GM06990 (cell line): ENCODE data around the gene PI3.

Experiments used
- DNase-seq: peaks from one replicate; pipeline ENCODE4 v3.0.0-alpha.2; 2011; ENCODE audit not compliant: insufficient read length; ENCODE audit errors: extremely low read depth
- H3K27me3 ChIP-seq: replicated peaks from 2 replicates; pipeline ENCODE4 v1.6.0; 2011; ENCODE audit warnings: low read length; ENCODE audit not compliant: control insufficient read depth, insufficient read depth
- H3K36me3 ChIP-seq: 2 replicates; pipeline ENCODE4 v1.5.1; 2011; ENCODE audit warnings: low read length; ENCODE audit not compliant: control insufficient read depth, insufficient read depth
- H3K4me3 ChIP-seq: replicated peaks from 2 replicates; pipeline ENCODE4 v1.5.1; 2011; ENCODE audit warnings: low read depth, mild to moderate bottlenecking, control low read depth, low read length
- TF ChIP-seq, protein P1 (sequence below): IDR thresholded peaks from 2 replicates; pipeline ENCODE4 v1.5.1; 2011; ENCODE audit warnings: low read length, control low read depth, mild to moderate bottlenecking, inconsistent platforms; ENCODE audit not compliant: insufficient read depth, poor library complexity, severe bottlenecking

The PI3 gene

DNA sequence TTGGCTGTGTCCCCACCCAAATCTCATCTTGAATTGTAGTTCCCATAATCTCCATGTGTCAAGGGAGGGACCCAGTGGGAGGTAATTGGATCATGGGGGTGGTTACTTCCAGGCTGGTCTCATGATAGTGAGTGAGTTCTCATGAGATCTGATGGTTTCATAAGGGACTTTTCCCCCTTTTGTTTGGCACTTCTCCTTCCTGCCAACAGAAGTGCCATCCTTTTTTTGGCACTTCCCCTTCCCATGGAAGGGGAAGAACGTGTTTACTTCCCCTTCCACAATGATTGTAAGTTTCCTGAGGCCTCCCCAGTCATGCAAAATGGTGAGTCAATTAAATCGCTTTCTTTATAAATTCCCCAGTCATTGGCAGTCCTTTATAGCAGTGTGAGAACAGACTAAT, 18.0 kb upstream of the PI3 start:
- Histone ChIP-seq H3K27me3 (no peaks in the 10 kb centered on the region), H3K4me3 (no peak overlapping the region), H3K36me3 (no peaks in the 10 kb centered on the region)
- TF ChIP-seq, protein P1, sequence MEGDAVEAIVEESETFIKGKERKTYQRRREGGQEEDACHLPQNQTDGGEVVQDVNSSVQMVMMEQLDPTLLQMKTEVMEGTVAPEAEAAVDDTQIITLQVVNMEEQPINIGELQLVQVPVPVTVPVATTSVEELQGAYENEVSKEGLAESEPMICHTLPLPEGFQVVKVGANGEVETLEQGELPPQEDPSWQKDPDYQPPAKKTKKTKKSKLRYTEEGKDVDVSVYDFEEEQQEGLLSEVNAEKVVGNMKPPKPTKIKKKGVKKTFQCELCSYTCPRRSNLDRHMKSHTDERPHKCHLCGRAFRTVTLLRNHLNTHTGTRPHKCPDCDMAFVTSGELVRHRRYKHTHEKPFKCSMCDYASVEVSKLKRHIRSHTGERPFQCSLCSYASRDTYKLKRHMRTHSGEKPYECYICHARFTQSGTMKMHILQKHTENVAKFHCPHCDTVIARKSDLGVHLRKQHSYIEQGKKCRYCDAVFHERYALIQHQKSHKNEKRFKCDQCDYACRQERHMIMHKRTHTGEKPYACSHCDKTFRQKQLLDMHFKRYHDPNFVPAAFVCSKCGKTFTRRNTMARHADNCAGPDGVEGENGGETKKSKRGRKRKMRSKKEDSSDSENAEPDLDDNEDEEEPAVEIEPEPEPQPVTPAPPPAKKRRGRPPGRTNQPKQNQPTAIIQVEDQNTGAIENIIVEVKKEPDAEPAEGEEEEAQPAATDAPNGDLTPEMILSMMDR = no peak
- no peak for DNase-seq

DNA sequence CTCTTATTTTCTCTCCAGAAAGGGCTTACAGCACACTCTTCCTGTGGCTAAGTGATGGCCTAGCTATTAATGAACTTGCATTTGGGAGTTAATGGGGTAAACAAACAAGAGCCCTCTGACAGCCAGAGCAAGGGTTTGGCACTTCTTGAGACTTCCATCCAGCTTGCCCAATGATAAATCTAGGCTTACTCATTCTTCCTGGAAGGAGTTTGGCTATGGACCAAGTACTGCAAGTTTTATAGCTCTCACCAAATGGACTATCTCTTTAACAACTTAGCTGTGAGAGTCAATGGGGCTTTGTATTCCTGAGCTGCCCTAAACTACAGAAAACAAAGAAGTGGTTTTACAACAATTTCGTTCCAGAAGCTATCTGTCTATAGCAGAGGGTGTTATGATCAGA, 16.7 kb upstream of the PI3 start:
- no peaks in the 10 kb centered on the region for H3K36me3 ChIP-seq
- TF ChIP-seq, protein P1 = no peak
- DNase-seq = no peak
- H3K27me3 ChIP-seq = no peaks in the 10 kb centered on the region
- H3K4me3 ChIP-seq = no peak overlapping the region

DNA sequence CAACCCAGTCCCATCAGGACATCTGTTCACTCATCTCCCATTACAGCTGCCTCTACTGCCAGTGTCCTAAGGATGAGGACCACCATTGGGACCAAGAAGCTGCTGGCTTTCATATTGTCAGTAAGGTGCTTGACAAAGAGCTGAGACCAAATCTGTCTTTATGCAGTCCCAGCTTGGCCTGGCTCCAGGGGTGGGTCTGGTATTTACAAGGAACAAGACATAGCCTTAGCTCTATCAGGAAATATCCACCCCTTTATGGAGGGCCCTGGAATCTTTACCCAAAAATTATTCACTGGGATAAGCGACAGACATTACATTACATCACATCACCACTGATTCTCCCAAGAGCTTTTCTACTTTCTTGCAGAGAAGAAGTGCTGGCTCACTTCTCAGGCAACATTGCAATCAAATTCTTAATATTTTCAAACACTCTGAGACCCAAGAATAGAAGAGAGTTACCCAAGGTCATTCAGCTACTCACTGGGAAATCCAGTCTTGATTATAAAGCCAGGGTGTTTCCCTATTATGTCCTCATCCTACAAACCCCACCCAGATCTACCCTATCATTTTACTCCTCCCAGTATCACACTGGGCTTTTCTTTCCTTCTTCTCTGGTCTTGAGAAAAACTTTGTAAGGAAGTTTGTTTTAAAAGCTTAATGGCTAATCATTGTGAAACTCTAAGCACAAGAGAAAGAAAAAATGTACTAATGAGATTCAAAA, 11.5 kb upstream of the PI3 start:
- TF ChIP-seq, protein P1 = no peak
- no peak for DNase-seq
- Histone ChIP-seq H3K27me3 (no peaks in the 10 kb centered on the region), H3K4me3 (no peak overlapping the region), H3K36me3 (no peaks in the 10 kb centered on the region)

DNA sequence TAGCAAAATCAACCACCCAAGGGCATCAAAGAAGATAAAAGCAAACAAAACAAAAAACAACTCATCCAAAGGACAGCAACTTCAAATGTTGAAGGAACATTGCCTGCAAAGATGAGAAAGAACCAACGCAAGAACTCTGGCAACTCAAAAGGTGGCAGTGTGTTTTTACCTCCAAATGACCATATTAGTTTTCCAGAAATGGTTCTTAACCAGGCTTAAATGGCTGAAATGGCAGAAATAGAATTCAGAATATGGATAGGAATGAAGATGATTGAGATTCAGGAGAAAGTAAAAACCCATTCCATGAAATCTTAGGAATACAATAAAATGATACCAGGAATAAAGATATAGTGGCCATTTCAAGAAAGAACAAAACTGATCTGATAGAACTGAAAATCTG, 9.8 kb upstream of the PI3 start:
- DNase-seq = no peak
- H3K27me3 ChIP-seq = no peaks in the 10 kb centered on the region
- TF ChIP-seq, protein P1 = no peak
- no peak overlapping the region for H3K4me3 ChIP-seq
- no peaks in the 10 kb centered on the region for H3K36me3 ChIP-seq

DNA sequence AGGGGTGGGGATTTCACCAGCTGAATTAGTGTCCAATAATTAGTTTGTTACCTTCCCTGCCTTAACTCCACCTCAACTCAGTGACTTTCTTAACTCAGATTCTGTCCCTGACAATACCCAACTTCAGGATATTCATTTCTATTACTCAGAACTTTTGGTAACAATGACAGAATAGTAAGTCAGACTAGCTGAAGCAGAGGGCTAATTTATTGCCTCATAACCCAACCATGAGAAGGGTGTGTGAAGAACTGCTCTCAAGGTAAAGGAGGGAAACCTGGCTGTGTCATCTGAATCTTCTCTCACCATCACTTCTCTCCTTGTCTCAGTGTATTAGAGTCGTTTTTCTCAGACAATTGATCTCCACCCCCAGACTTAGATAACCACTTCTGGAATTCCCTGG, 1.2 kb upstream of the PI3 start:
- DNase-seq = no peak
- TF ChIP-seq, protein P1 = no peak
- no peaks in the 10 kb centered on the region for H3K27me3 ChIP-seq
- H3K4me3 ChIP-seq = no peak overlapping the region
- no peaks in the 10 kb centered on the region for H3K36me3 ChIP-seq
